BLaER1 (cell line): ENCODE data around the gene OR3A3.
"Not testable (repeated sequence)": the region's sequence is repeated elsewhere in the genome, so short reads cannot be mapped to it uniquely, and the experiment has no call there.

Experiments used
- H3K27ac ChIP-seq: shearing (Covaris generic); formaldehyde crosslinking; 2 replicates; pipeline ENCODE4 v1.8.1; 2022
- H3K27me3 ChIP-seq: shearing (Covaris generic); formaldehyde crosslinking; 2 replicates; pipeline ENCODE4 v1.8.1; 2022
- H3K36me3 ChIP-seq: shearing (Covaris generic); formaldehyde crosslinking; 2 replicates; pipeline ENCODE4 v1.8.1; 2022
- H3K4me1 ChIP-seq: shearing (Covaris generic); formaldehyde crosslinking; 2 replicates; pipeline ENCODE4 v1.8.1; 2022
- H3K4me2 ChIP-seq: shearing (Covaris generic); formaldehyde crosslinking; 2 replicates; pipeline ENCODE4 v1.8.1; 2022
- H3K4me3 ChIP-seq: shearing (Covaris generic); formaldehyde crosslinking; 2 replicates; pipeline ENCODE4 v1.8.1; 2022
- H3K9ac ChIP-seq: shearing (Covaris generic); formaldehyde crosslinking; 2 replicates; pipeline ENCODE4 v1.8.1; 2022
- H3K9me3 ChIP-seq: shearing (Covaris generic); formaldehyde crosslinking; 2 replicates; pipeline ENCODE4 v1.8.1; 2022
- H4K20me1 ChIP-seq: shearing (Covaris generic); formaldehyde crosslinking; 2 replicates; pipeline ENCODE4 v1.8.1; 2022
- Cebpa-rat ChIP-seq: shearing (Covaris generic); IDR thresholded peaks from 2 replicates; pipeline ENCODE4 v1.8.1; 2022

OR3A3 gene

GRCh38 chr17:3411070-3411469 lies at the start of gene OR3A3:
OR3A3 (plus strand) TSS chr17:3411370.
- H3K27me3 ChIP-seq, result no peaks in the 10 kb centered on the region
- H3K4me3 ChIP-seq, result no peak within 1 kb of the TSS
- no peak within 1 kb of the TSS for H3K9ac ChIP-seq
- no peaks in the 10 kb centered on the region for H3K36me3 ChIP-seq
- H4K20me1 ChIP-seq, result no peaks in the 10 kb centered on the region
- peaks cover 29% of the 10 kb centered on the region for H3K9me3 ChIP-seq
- H3K27ac ChIP-seq, result no peak within 1 kb of the TSS
- H3K4me1 ChIP-seq, result peaks cover 17% of the 10 kb centered on the region
- peak within 1 kb of the TSS; percentile 63 for H3K4me2 ChIP-seq
- TF ChIP-seq Cebpa-rat, result no peak

- not testable (repeated sequence) for H3K27ac ChIP-seq, H3K36me3 ChIP-seq, H3K4me3 ChIP-seq, H4K20me1 ChIP-seq, H3K27me3 ChIP-seq, H3K4me1 ChIP-seq, H3K9ac ChIP-seq, H3K4me2 ChIP-seq
- H3K9me3 ChIP-seq, result peaks cover 30% of the 10 kb centered on the region
These were observed 40.0 kb upstream of the OR3A3 start for GRCh38 chr17:3371167-3371566.

- Histone ChIP-seq H3K27me3 (no peaks in the 10 kb centered on the region), H3K4me2 (no peak overlapping the region), H4K20me1 (no peaks in the 10 kb centered on the region), H3K36me3 (no peaks in the 10 kb centered on the region), H3K4me1 (no peaks in the 10 kb centered on the region), H3K9me3 (peaks cover 9% of the 10 kb centered on the region), H3K4me3 (no peak overlapping the region), H3K9ac (no peak overlapping the region), H3K27ac (no peak overlapping the region)
- TF ChIP-seq Cebpa-rat, result no peak
These were observed 32.8 kb upstream of the OR3A3 start for GRCh38 chr17:3378321-3378720.

GRCh38 chr17:3381957-3382356 lies 29.2 kb upstream of the OR3A3 start:
- no peak for TF ChIP-seq Cebpa-rat
- Histone ChIP-seq H3K4me3 (no peak overlapping the region), H3K27ac (no peak overlapping the region), H3K9ac (no peak overlapping the region), H3K27me3 (no peaks in the 10 kb centered on the region), H3K4me2 (no peak overlapping the region), H4K20me1 (no peaks in the 10 kb centered on the region), H3K36me3 (no peaks in the 10 kb centered on the region), H3K4me1 (no peaks in the 10 kb centered on the region), H3K9me3 (peaks cover 10% of the 10 kb centered on the region)

GRCh38 chr17:3385869-3386816 lies 25.0 kb upstream of the OR3A3 start, which contains the start of gene OR3A2:
OR3A2 (minus strand) TSS chr17:3386308.
- Histone ChIP-seq H3K4me2 (no peak within 1 kb of the TSS), H3K4me3 (no peak within 1 kb of the TSS), H3K4me1 (no peaks in the 10 kb centered on the region), H3K36me3 (no peaks in the 10 kb centered on the region), H3K27me3 (no peaks in the 10 kb centered on the region), H3K9me3 (peaks cover 10% of the 10 kb centered on the region), H3K9ac (no peak within 1 kb of the TSS), H3K27ac (no peak within 1 kb of the TSS), H4K20me1 (no peaks in the 10 kb centered on the region)
- no peak for TF ChIP-seq Cebpa-rat

GRCh38 chr17:3389791-3390190 lies 21.4 kb upstream of the OR3A3 start:
- Histone ChIP-seq H3K4me1 (no peaks in the 10 kb centered on the region), H4K20me1 (no peaks in the 10 kb centered on the region)

GRCh38 chr17:3397801-3398200 lies 13.4 kb upstream of the OR3A3 start:
- not testable (repeated sequence) for H3K4me2 ChIP-seq, H4K20me1 ChIP-seq, H3K9ac ChIP-seq, H3K4me3 ChIP-seq, H3K27me3 ChIP-seq, H3K27ac ChIP-seq, H3K9me3 ChIP-seq, H3K4me1 ChIP-seq, H3K36me3 ChIP-seq

More at GRCh38 chr17:3389791-3390190, 21.4 kb upstream of the OR3A3 start:
- Histone ChIP-seq H3K9ac (no peak overlapping the region), H3K36me3 (no peaks in the 10 kb centered on the region), H3K4me3 (no peak overlapping the region), H3K4me2 (no peak overlapping the region), H3K9me3 (peaks cover 14% of the 10 kb centered on the region), H3K27me3 (no peaks in the 10 kb centered on the region), H3K27ac (no peak overlapping the region)
- TF ChIP-seq Cebpa-rat, result no peak

- Histone ChIP-seq H3K9ac (no peak within 1 kb of the TSS), H3K4me2 (no peak within 1 kb of the TSS), H3K27me3 (no peaks in the 10 kb centered on the region), H4K20me1 (no peaks in the 10 kb centered on the region), H3K36me3 (no peaks in the 10 kb centered on the region), H3K27ac (no peak within 1 kb of the TSS), H3K9me3 (no peaks in the 10 kb centered on the region), H3K4me3 (no peak within 1 kb of the TSS), H3K4me1 (no peaks in the 10 kb centered on the region)
- TF ChIP-seq Cebpa-rat, result no peak
These were observed 12.9 kb upstream of the OR3A3 start, which contains the start of gene OR1E1 for GRCh38 chr17:3398310-3398709. OR1E1 (minus strand) TSS chr17:3398410; CDS start chr17:3398410, 0 bp downstream.

- Histone ChIP-seq H3K9me3 (no peaks in the 10 kb centered on the region), H3K4me1 (no peaks in the 10 kb centered on the region)
- TF ChIP-seq Cebpa-rat, result no peak
These were observed 11.1 kb upstream of the OR3A3 start for GRCh38 chr17:3400055-3400454.

GRCh38 chr17:3401786-3402185 lies 9.4 kb upstream of the OR3A3 start:
- Histone ChIP-seq H3K27me3 (no peaks in the 10 kb centered on the region), H3K4me1 (no peaks in the 10 kb centered on the region), H3K9ac (no peak overlapping the region), H3K4me3 (no peak overlapping the region), H3K27ac (no peak overlapping the region), H3K9me3 (peaks cover 11% of the 10 kb centered on the region), H3K4me2 (no peak overlapping the region), H4K20me1 (no peaks in the 10 kb centered on the region), H3K36me3 (no peaks in the 10 kb centered on the region)
- TF ChIP-seq Cebpa-rat, result no peak

More at GRCh38 chr17:3400055-3400454, 11.1 kb upstream of the OR3A3 start:
- H3K4me3 ChIP-seq, result no peak overlapping the region
- no peak overlapping the region for H3K9ac ChIP-seq
- H3K36me3 ChIP-seq, result no peaks in the 10 kb centered on the region
- no peak overlapping the region for H3K27ac ChIP-seq
- no peaks in the 10 kb centered on the region for H4K20me1 ChIP-seq
- H3K27me3 ChIP-seq, result no peaks in the 10 kb centered on the region
- no peak overlapping the region for H3K4me2 ChIP-seq

- H4K20me1 ChIP-seq, H3K27me3 ChIP-seq, H3K27ac ChIP-seq, H3K9ac ChIP-seq, H3K4me3 ChIP-seq, H3K4me2 ChIP-seq, H3K36me3 ChIP-seq, H3K4me1 ChIP-seq: not testable (repeated sequence)
- H3K9me3 ChIP-seq, result peaks cover 30% of the 10 kb centered on the region
These were observed 7.3 kb upstream of the OR3A3 start for GRCh38 chr17:3403856-3404255.

GRCh38 chr17:3412216-3412615 lies 1.0 kb downstream of the OR3A3 start:
- H3K4me3 ChIP-seq, H3K36me3 ChIP-seq, H4K20me1 ChIP-seq, H3K27me3 ChIP-seq, H3K9ac ChIP-seq, H3K27ac ChIP-seq: not testable (repeated sequence)
- Histone ChIP-seq H3K4me2 (peak overlapping the region; percentile 63), H3K4me1 (peaks cover 17% of the 10 kb centered on the region), H3K9me3 (peaks cover 19% of the 10 kb centered on the region)
